Chondrocyte (in vitro differentiated cells): ENCODE data around the gene MAP2K5. TPM values are rescaled to one million over a fixed set of nuclear protein-coding genes. Genes with fewer than 3 reads are reported as not detected.

Source experiments
- DNase-seq: peaks from one replicate; pipeline ENCODE4 v3.0.0; 2021; ENCODE audit warnings: mixed read lengths, low spot score
- H3K27ac Mint-ChIP-seq: one replicate; pipeline ENCODE4 v1.8.0; 2021; ENCODE audit warnings: mild to moderate bottlenecking, moderate library complexity, mixed read lengths; ENCODE audit not compliant: unreplicated experiment
- H3K27me3 Mint-ChIP-seq: 2 replicates; pipeline ENCODE4 v1.8.0; 2021; ENCODE audit warnings: low read depth, mixed read lengths
- H3K36me3 Mint-ChIP-seq: 2 replicates; pipeline ENCODE4 v1.8.0; 2021; ENCODE audit warnings: low read depth, mixed read lengths
- H3K4me1 Mint-ChIP-seq: 2 replicates; pipeline ENCODE4 v1.8.0; 2021; ENCODE audit warnings: low read depth, mild to moderate bottlenecking, mixed read lengths
- H3K4me3 Mint-ChIP-seq: one replicate; pipeline ENCODE4 v1.8.0; 2021; ENCODE audit warnings: mild to moderate bottlenecking, moderate library complexity, mixed read lengths; ENCODE audit not compliant: unreplicated experiment
- H3K9me3 Mint-ChIP-seq: 2 replicates; pipeline ENCODE4 v1.8.0; 2021; ENCODE audit warnings: low read depth, mixed read lengths
- total RNA-seq: library from RNA; stranded (reverse); gene quantifications from 3 replicates; pipeline ENCODE4 v1.2.1, GENCODE V29; 2021
- TF ChIP-seq, protein P1 (sequence below): fragments of 200-600 bp; sonication (generic); IDR thresholded peaks from 2 replicates; pipeline ENCODE4 v1.5.0; 2021; ENCODE audit warnings: antibody characterized with exemption, mild to moderate bottlenecking, moderate library complexity

The MAP2K5 gene
- total RNA-seq, 1 donor from 2014 or later = 14.0 TPM

DNA sequence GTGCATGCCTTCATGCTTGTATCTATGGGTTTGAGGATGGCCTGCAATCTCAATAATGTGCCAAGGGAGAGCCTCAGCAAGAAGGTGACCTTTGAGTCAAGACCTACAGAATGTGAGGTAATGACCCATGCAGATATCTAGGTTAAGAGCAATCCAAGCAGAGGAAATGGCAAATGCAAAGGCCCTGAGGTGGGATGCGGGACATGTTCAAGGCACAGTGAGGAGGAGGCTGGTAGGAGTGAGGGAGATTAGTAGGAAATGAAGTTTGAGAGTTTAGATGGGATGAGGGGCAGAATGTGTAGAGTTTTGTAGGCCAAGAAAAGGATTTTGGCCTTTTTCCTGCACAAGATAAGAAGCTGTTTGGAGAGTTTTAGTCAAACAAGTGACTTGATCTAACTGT, 4.7 kb upstream of the MAP2K5 start:
- Mint-ChIP-seq H3K27ac (no peak overlapping the region), H3K36me3 (no peaks in the 10 kb centered on the region), H3K27me3 (no peaks in the 10 kb centered on the region), H3K9me3 (no peaks in the 10 kb centered on the region), H3K4me3 (no peak overlapping the region), H3K4me1 (peaks cover 4% of the 10 kb centered on the region)
- no peak for DNase-seq
- TF ChIP-seq, protein P1, sequence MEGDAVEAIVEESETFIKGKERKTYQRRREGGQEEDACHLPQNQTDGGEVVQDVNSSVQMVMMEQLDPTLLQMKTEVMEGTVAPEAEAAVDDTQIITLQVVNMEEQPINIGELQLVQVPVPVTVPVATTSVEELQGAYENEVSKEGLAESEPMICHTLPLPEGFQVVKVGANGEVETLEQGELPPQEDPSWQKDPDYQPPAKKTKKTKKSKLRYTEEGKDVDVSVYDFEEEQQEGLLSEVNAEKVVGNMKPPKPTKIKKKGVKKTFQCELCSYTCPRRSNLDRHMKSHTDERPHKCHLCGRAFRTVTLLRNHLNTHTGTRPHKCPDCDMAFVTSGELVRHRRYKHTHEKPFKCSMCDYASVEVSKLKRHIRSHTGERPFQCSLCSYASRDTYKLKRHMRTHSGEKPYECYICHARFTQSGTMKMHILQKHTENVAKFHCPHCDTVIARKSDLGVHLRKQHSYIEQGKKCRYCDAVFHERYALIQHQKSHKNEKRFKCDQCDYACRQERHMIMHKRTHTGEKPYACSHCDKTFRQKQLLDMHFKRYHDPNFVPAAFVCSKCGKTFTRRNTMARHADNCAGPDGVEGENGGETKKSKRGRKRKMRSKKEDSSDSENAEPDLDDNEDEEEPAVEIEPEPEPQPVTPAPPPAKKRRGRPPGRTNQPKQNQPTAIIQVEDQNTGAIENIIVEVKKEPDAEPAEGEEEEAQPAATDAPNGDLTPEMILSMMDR = no peak

DNA sequence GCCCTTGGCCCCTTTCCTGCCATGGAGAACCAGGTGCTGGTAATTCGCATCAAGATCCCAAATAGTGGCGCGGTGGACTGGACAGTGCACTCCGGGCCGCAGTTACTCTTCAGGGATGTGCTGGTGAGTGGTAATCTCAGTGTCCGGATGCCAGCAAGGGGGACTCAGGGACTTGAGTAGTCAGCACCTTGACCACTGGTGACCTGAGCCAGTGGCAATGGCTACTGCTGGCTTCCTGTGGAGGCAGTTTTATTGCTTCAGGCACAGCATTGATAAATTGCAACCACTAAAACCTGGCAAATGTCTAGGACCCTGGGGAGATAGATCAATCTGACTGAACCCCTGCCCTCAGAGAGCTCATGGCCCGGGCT, 830 bp downstream of the MAP2K5 start:
- Mint-ChIP-seq H3K36me3 (peaks cover 2% of the 10 kb centered on the region), H3K4me1 (peaks cover 28% of the 10 kb centered on the region), H3K27ac (no peak overlapping the region), H3K27me3 (no peaks in the 10 kb centered on the region), H3K4me3 (peak overlapping the region; percentile 92), H3K9me3 (no peaks in the 10 kb centered on the region)
- TF ChIP-seq, protein P1 = no peak
- no peak for DNase-seq

DNA sequence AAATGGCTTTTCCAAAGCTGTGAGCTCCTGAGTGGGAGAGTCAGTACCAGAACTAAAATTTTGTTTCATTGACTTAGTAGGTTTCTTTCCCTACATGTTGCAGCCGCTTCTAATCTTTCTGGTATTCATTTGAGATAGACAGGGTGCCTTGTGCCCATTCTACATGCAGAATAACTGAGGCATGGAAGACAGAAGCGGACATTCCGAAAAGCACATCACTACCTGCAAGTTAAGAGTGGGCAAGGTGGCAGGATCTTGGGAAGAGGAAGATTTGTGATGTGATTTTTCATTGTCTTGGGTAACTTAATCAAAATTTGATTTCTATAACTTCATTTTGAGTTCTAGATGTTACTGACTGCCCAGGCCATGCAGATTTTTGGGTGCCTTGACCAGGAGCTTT, 2.0 kb downstream of the MAP2K5 start:
- DNase-seq = no peak
- no peak overlapping the region for H3K27ac Mint-ChIP-seq
- H3K36me3 Mint-ChIP-seq = peaks cover 2% of the 10 kb centered on the region
- TF ChIP-seq, protein P1 = no peak
- no peaks in the 10 kb centered on the region for H3K27me3 Mint-ChIP-seq
- H3K9me3 Mint-ChIP-seq = no peaks in the 10 kb centered on the region
- H3K4me3 Mint-ChIP-seq = no peak overlapping the region
- peaks cover 40% of the 10 kb centered on the region for H3K4me1 Mint-ChIP-seq

DNA sequence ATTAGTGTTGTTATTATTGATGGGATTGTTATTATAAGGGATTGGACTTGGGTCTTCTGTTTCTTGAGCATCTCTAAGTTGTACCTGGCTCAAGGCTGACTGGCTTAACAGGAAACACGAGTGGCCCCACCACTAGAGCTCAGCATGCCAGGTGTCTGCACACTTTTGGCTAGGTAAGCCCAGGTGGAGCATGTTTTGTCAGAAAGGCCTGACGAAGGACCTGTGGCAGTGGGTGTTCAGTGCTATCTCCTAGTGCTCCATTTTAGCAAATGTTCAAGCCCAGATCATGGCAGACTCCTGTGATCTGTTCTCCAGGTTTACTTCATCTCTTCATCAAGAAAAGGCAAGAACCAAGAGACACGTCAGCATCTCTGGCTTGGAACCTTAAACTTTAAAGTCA, 3.4 kb downstream of the MAP2K5 start:
- no peak overlapping the region for H3K27ac Mint-ChIP-seq
- peaks cover 2% of the 10 kb centered on the region for H3K36me3 Mint-ChIP-seq
- no peaks in the 10 kb centered on the region for H3K27me3 Mint-ChIP-seq
- peaks cover 50% of the 10 kb centered on the region for H3K4me1 Mint-ChIP-seq
- H3K4me3 Mint-ChIP-seq = no peak overlapping the region
- TF ChIP-seq, protein P1 = no peak
- H3K9me3 Mint-ChIP-seq = no peaks in the 10 kb centered on the region
- DNase-seq = no peak

DNA sequence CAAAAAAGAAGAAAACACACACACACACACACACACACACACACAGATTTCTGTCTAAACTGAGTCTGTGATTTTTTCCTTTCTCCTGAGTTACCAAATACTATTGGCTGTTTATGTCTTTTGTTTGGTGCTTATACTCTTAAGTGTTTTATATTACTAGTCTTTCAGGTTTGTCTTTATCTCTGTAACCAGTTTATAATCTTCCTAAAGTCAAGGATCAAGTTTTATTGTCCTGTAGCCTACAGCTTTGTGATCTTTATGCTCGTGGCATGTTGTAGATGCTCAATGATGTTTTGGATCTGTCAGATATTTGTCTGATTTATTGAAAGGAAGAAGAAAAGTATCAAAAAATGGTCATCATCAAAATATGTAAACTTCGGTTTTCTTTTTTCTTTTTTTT, 4.6 kb downstream of the MAP2K5 start:
- TF ChIP-seq, protein P1 = no peak
- H3K4me1 Mint-ChIP-seq = peaks cover 47% of the 10 kb centered on the region
- DNase-seq = no peak
- no peak overlapping the region for H3K4me3 Mint-ChIP-seq
- H3K27me3 Mint-ChIP-seq = no peaks in the 10 kb centered on the region
- H3K27ac Mint-ChIP-seq = no peak overlapping the region
- peaks cover 2% of the 10 kb centered on the region for H3K36me3 Mint-ChIP-seq
- no peaks in the 10 kb centered on the region for H3K9me3 Mint-ChIP-seq
